A549 (cell line): ENCODE measurements around the gene TUT4. TPM values are rescaled to one million over a fixed set of nuclear protein-coding genes. Genes with fewer than 3 reads are reported as not detected.

ENCODE experiments used
- ATAC-seq, 2 experiments: fragments of 200-7000 bp in 1 of 2; fragments of >200 bp in 1 of 2; cut with Nextera tagmentation in 1 of 2; cut with Tn5 transposase in 1 of 2; 3 replicates each; pipeline versions ENCODE4 v1.8.0 to v1.9.1; 2018 to 2020; ENCODE audit warnings: mild to moderate bottlenecking in 1 of 2, moderate library complexity in 1 of 2
- CTCF ChIA-PET: fragments of 300-600 bp; sonication (Branson Sonifier 250); formaldehyde crosslinking; extraction: SDS; loops from one replicate; lab custom pipeline; 2021; ENCODE audit warnings: antibody characterized with exemption, inconsistent platforms; lab: Yijun Ruan, JAX
- POLR2A ChIA-PET: fragments of 350-600 bp; formaldehyde crosslinking; extraction: SDS; loops from one replicate; lab custom pipeline; 2021; ENCODE audit warnings: antibody characterized with exemption, inconsistent platforms; lab: Yijun Ruan, JAX
- DNase-seq, 2 experiments: peaks; one replicate each; pipeline versions ENCODE4 v3.0.0 to v3.0.0-alpha.2; 2011 to 2016; ENCODE audit warnings: low read depth in 1 of 2, low spot score in 1 of 2
- FAIRE-seq: peaks from 2 replicates; lab custom pipeline; 2011; peaks lifted over from hg19 to GRCh38; lab: Jason Lieb, UNC
- H3K27ac ChIP-seq, 2 experiments: fragments of >200 bp; sonication (Bioruptor Twin); formaldehyde crosslinking; 3 replicates each; pipeline ENCODE4 v1.5.1; 2016 to 2017
- H3K4me1 ChIP-seq: fragments of >200 bp; sonication (Bioruptor Twin); formaldehyde crosslinking; 3 replicates; pipeline ENCODE4 v1.6.1; 2016
- H3K4me2 ChIP-seq: fragments of >200 bp; sonication (Bioruptor Twin); formaldehyde crosslinking; 3 replicates; pipeline ENCODE4 v1.6.1; 2016
- H3K4me3 ChIP-seq: fragments of >200 bp; sonication (Bioruptor Twin); formaldehyde crosslinking; 3 replicates; pipeline ENCODE4 v1.5.1; 2016
- H3K9me3 ChIP-seq: fragments of >200 bp; sonication (Bioruptor Twin); formaldehyde crosslinking; 3 replicates; pipeline ENCODE4 v1.6.1; 2016
- ATOH8 ChIP-seq: fragments of 250-450 bp; sonication (Bioruptor Pico); IDR thresholded peaks from 2 replicates; pipeline ENCODE4 v1.5.0; 2020; ENCODE audit warnings: low read depth, mild to moderate bottlenecking, moderate library complexity
- BHLHE40 ChIP-seq: IDR thresholded peaks from 2 replicates; pipeline ENCODE4 v1.6.1; 2012; ENCODE audit warnings: low read depth, low read length, inconsistent platforms
- CEBPB ChIP-seq, 2 experiments: fragments of >200 bp in 1 of 2; sonication (Bioruptor Twin) in 1 of 2; formaldehyde crosslinking in 1 of 2; IDR thresholded peaks; 2 replicates each; pipeline ENCODE4 v1.6.1; 2012 to 2016
- CHD2 ChIP-seq: fragments of 150-350 bp; IDR thresholded peaks from 2 replicates; pipeline ENCODE4 v1.6.1; 2014; ENCODE audit warnings: low read length; ENCODE audit not compliant: partially characterized antibody
- EP300 ChIP-seq, 2 experiments: fragments of >200 bp; sonication (Bioruptor Twin); formaldehyde crosslinking; IDR thresholded peaks; 2 replicates in 1 of 2; 3 replicates in 1 of 2; pipeline ENCODE4 v1.6.1; 2016 to 2017
- ESRRA ChIP-seq: fragments of 150-350 bp; IDR thresholded peaks from 2 replicates; pipeline ENCODE4 v1.6.1; 2014; ENCODE audit warnings: mild to moderate bottlenecking, low read length, borderline replicate concordance
- FOSB ChIP-seq: fragments of 250-450 bp; sonication (Bioruptor Pico); IDR thresholded peaks from 2 replicates; pipeline ENCODE4 v1.5.0; 2020; ENCODE audit warnings: mild to moderate bottlenecking, moderate library complexity
- FOXS1 ChIP-seq: fragments of 250-450 bp; sonication (Bioruptor Pico); IDR thresholded peaks from 2 replicates; pipeline ENCODE4 v1.5.0; 2020; ENCODE audit warnings: mild to moderate bottlenecking, moderate library complexity
- JUN ChIP-seq, 2 experiments: fragments of >200 bp; sonication (Bioruptor Twin); formaldehyde crosslinking; IDR thresholded peaks; 2 replicates in 1 of 2; 3 replicates in 1 of 2; pipeline ENCODE4 v1.6.1; 2016 to 2017
- KDM5A ChIP-seq: fragments of 200-600 bp; sonication (generic); IDR thresholded peaks from 2 replicates; pipeline ENCODE4 v1.6.1; 2016; ENCODE audit warnings: antibody characterized with exemption, mild to moderate bottlenecking
- MAX ChIP-seq: IDR thresholded peaks from 2 replicates; pipeline ENCODE4 v1.6.1; 2012
- MAZ ChIP-seq: fragments of 150-350 bp; IDR thresholded peaks from 2 replicates; pipeline ENCODE4 v1.6.1; 2014; ENCODE audit warnings: antibody characterized with exemption, low read depth, low read length, borderline replicate concordance
- NFE2L2 ChIP-seq: fragments of 150-350 bp; conservative IDR thresholded peaks from 2 replicates; pipeline ENCODE4 v1.6.1; 2014; ENCODE audit warnings: low read length
- NPAS2 ChIP-seq: fragments of 250-450 bp; sonication (Bioruptor Pico); IDR thresholded peaks from 2 replicates; pipeline ENCODE4 v1.8.0; 2022; ENCODE audit warnings: mild to moderate bottlenecking, moderate library complexity, borderline replicate concordance
- PHF8 ChIP-seq: fragments of 200-600 bp; sonication (generic); IDR thresholded peaks from 2 replicates; pipeline ENCODE4 v1.6.1; 2016; ENCODE audit warnings: low read depth, mild to moderate bottlenecking, antibody characterized with exemption, moderate library complexity, borderline replicate concordance
- POLR2AphosphoS2 ChIP-seq: conservative IDR thresholded peaks from 2 replicates; pipeline ENCODE4 v1.6.1; 2012; ENCODE audit warnings: low read length, improper control_type of control experiment, inconsistent platforms
- RAD21 ChIP-seq, 2 experiments: fragments of >200 bp in 1 of 2; sonication (Bioruptor Twin) in 1 of 2; formaldehyde crosslinking in 1 of 2; IDR thresholded peaks in 1 of 2; conservative IDR thresholded peaks in 1 of 2; 2 replicates in 1 of 2; 3 replicates in 1 of 2; pipeline ENCODE4 v1.6.1; 2012 to 2018; ENCODE audit warnings: inconsistent platforms in 1 of 2
- RCOR1 ChIP-seq: fragments of 150-350 bp; IDR thresholded peaks from 2 replicates; pipeline ENCODE4 v1.6.1; 2014; ENCODE audit warnings: antibody characterized with exemption, low read length, low read depth
- RFX5 ChIP-seq: fragments of 450-650 bp; IDR thresholded peaks from 2 replicates; pipeline ENCODE4 v1.7.1; 2014; ENCODE audit warnings: antibody characterized with exemption, mild to moderate bottlenecking, moderate library complexity
- RNF2 ChIP-seq: fragments of 200-600 bp; sonication (generic); IDR thresholded peaks from 2 replicates; pipeline ENCODE4 v1.6.1; 2016; ENCODE audit warnings: low read depth, mild to moderate bottlenecking, antibody characterized with exemption, moderate library complexity, borderline replicate concordance
- SREBF2 ChIP-seq: fragments of 450-650 bp; IDR thresholded peaks from 2 replicates; pipeline ENCODE4 v1.6.1; 2014; ENCODE audit warnings: mild to moderate bottlenecking, moderate library complexity
- TP53 ChIP-seq: fragments of 250-450 bp; sonication (Bioruptor Pico); IDR thresholded peaks from 2 replicates; pipeline ENCODE4 v1.5.0; 2021; ENCODE audit warnings: mild to moderate bottlenecking, moderate library complexity
- USF2 ChIP-seq: fragments of 450-650 bp; IDR thresholded peaks from 2 replicates; pipeline ENCODE4 v1.6.1; 2014; ENCODE audit warnings: antibody characterized with exemption
- WGBS: methylation state at CpG from one replicate; pipeline ENCODE4 v1.1.6; 2017; ENCODE audit errors: missing lambda C conversion rate; 5-methylcytosine and 5-hydroxymethylcytosine counted together
- polyA plus RNA-seq, 4 experiments: library from polyadenylated mRNA; depleted of rRNA in 3 of 4; stranded (reverse); fragments of >200 nt; fragmentation: RNase III in 1 of 4; extraction: RNeasy Plus Mini Kit Qiagen cat#74134 plus additional on column Dnase treatment in 1 of 4; gene quantifications; 2 replicates in 3 of 4; 3 replicates in 1 of 4; pipeline ENCODE4 v1.2.3, GENCODE V29; 2011 to 2017
- TF ChIP-seq, protein P1 (sequence below): IDR thresholded peaks from 2 replicates; pipeline ENCODE4 v1.6.1; 2012; ENCODE audit warnings: low read depth, borderline replicate concordance
- TF ChIP-seq, protein P2 (sequence below): fragments of >200 bp; sonication (Bioruptor Twin); formaldehyde crosslinking; IDR thresholded peaks from 2 replicates; pipeline ENCODE4 v1.6.1; 2016

Gene TUT4
- polyA plus RNA-seq, 2 of the 4 experiments (the other 2 are of a cell fraction) = 25.3 to 34.1 TPM

GRCh38 chr1:52506349-52506748 lies 46.5 kb downstream of the TUT4 start:
- no peak for DNase-seq
- TF ChIP-seq FOXS1 = no peak
- no peak for TF ChIP-seq PHF8
- no peak for TF ChIP-seq BHLHE40
- no peak for TF ChIP-seq TP53
- no peak for TF ChIP-seq USF2
- no peak for TF ChIP-seq CEBPB (IDR thresholded peaks at IDR 0.05)
- TF ChIP-seq RAD21 (conservative IDR thresholded peaks at IDR 0.05 in 1 of 2, IDR thresholded peaks at IDR 0.05 in 1 of 2) = no peak
- TF ChIP-seq, protein P1, sequence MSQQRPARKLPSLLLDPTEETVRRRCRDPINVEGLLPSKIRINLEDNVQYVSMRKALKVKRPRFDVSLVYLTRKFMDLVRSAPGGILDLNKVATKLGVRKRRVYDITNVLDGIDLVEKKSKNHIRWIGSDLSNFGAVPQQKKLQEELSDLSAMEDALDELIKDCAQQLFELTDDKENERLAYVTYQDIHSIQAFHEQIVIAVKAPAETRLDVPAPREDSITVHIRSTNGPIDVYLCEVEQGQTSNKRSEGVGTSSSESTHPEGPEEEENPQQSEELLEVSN = no peak
- Histone ChIP-seq H3K27ac (no peak overlapping the region), H3K4me2 (no peak overlapping the region), H3K4me1 (no peaks in the 10 kb centered on the region), H3K4me3 (no peak overlapping the region), H3K9me3 (no peaks in the 10 kb centered on the region)
- FAIRE-seq = no peak
- CTCF ChIA-PET = interaction anchor here (1.1 kb wide), 1 partner anchor 8 kb away, joined by 3 read pairs; no protein-coding TSS in a partner anchor
- POLR2A ChIA-PET = no interaction called here
- ATAC-seq = no peak
- WGBS = 97% methylated on average over 3 of the region's 3 CpGs

DNA sequence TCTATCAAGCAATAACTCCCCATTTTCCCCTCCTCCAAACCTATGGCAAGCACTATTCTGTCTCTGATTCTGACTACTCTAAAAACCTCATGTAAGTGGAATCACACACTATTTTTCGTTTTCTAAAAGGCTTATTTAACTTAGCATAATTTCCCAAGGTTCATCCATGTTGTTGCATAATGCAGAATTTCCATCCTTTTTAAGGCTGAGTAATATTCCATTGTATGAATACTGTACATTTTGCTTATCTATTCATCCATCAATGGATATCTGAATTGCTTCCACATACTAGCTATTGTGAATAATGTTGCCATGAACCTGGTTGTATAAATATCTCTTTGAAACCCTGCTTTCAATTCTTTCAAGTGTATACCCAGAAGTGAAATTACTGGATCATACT lies 48.2 kb downstream of the TUT4 start:
- no peak overlapping the region for H3K4me2 ChIP-seq
- DNase-seq (no peak), ATAC-seq (no peak), FAIRE-seq (no peak)
- ChIA-PET POLR2A (no interaction called here), CTCF (no interaction called here)
- H3K9me3 ChIP-seq = no peaks in the 10 kb centered on the region
- no peak for TF ChIP-seq ESRRA
- TF ChIP-seq NFE2L2 = no peak
- TF ChIP-seq ATOH8 (CRISPR knock-in tag) = no peak
- TF ChIP-seq FOSB (CRISPR knock-in tag) = no peak
- no peak for TF ChIP-seq RAD21 (conservative IDR thresholded peaks at IDR 0.05 in 1 of 2, IDR thresholded peaks at IDR 0.05 in 1 of 2)
- TF ChIP-seq JUN (IDR thresholded peaks at IDR 0.05) = no peak
- TF ChIP-seq NPAS2 (CRISPR knock-in tag) = no peak
- TF ChIP-seq, protein P2, sequence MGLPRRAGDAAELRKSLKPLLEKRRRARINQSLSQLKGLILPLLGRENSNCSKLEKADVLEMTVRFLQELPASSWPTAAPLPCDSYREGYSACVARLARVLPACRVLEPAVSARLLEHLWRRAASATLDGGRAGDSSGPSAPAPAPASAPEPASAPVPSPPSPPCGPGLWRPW = no peak
- no peak for TF ChIP-seq TP53
- TF ChIP-seq POLR2AphosphoS2 = no peak
- no peak for TF ChIP-seq RCOR1
- TF ChIP-seq MAZ = no peak
- no peak for TF ChIP-seq MAX
- no peak for TF ChIP-seq RFX5
- no peak for TF ChIP-seq SREBF2
- H3K4me1 ChIP-seq = no peaks in the 10 kb centered on the region
- H3K27ac ChIP-seq = no peak overlapping the region
- WGBS = 43% methylated on average over 1 of the region's 1 CpG
- no peak overlapping the region for H3K4me3 ChIP-seq

- FAIRE-seq (no peak), ATAC-seq (no peak), DNase-seq (no peak)
- Histone ChIP-seq H3K9me3 (no peaks in the 10 kb centered on the region), H3K4me3 (no peak overlapping the region), H3K27ac (no peak overlapping the region), H3K4me2 (no peak overlapping the region), H3K4me1 (no peaks in the 10 kb centered on the region)
- no peak for TF ChIP-seq RNF2
- no peak for TF ChIP-seq CHD2
- TF ChIP-seq RFX5 = no peak
- no peak for TF ChIP-seq PHF8
- TF ChIP-seq RCOR1 = no peak
- no peak for TF ChIP-seq KDM5A
- no peak for TF ChIP-seq ATOH8 (CRISPR knock-in tag)
- TF ChIP-seq EP300 (IDR thresholded peaks at IDR 0.05) = no peak
- POLR2A ChIA-PET = no interaction called here
- CTCF ChIA-PET = no interaction called here
Observed at GRCh38 chr1:52503706-52504105, 49.2 kb downstream of the TUT4 start.
